Measurements from ENCODE around the gene ICAM5.

Gene ICAM5

DNA sequence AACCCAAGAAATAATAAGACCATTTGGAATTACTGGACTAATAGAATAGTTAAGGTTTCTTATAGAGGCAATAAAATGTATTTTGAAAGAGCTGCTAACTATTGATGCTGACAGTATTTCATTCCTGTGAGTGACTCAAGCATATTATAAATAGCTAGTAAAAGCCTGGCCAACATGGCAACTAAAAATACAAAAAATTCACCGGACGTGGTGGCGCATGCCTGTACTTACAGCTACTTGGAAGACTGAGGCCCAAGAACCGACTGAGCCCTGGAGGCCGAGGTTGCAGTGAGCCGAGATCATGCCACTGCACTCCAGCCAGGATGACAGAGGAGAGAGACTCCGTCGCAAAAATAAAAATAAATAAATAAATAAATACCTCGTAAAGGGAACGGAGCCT, 55.0 kb downstream of the ICAM5 start:
- no peak for DNase-seq (ENCODE audit: low read depth in 2 of 2)

Data from activated CD4-positive, alpha-beta T cell treated with anti-CD3 and anti-CD28 coated beads for 24 hours (primary cell).